ENCODE results near the gene SNX27. TPM values are rescaled to one million over a fixed set of nuclear protein-coding genes. Genes with fewer than 3 reads are reported as not detected.

SNX27 gene
- total RNA-seq, 1 donor from 2014 or later, result 33.4 TPM

DNA sequence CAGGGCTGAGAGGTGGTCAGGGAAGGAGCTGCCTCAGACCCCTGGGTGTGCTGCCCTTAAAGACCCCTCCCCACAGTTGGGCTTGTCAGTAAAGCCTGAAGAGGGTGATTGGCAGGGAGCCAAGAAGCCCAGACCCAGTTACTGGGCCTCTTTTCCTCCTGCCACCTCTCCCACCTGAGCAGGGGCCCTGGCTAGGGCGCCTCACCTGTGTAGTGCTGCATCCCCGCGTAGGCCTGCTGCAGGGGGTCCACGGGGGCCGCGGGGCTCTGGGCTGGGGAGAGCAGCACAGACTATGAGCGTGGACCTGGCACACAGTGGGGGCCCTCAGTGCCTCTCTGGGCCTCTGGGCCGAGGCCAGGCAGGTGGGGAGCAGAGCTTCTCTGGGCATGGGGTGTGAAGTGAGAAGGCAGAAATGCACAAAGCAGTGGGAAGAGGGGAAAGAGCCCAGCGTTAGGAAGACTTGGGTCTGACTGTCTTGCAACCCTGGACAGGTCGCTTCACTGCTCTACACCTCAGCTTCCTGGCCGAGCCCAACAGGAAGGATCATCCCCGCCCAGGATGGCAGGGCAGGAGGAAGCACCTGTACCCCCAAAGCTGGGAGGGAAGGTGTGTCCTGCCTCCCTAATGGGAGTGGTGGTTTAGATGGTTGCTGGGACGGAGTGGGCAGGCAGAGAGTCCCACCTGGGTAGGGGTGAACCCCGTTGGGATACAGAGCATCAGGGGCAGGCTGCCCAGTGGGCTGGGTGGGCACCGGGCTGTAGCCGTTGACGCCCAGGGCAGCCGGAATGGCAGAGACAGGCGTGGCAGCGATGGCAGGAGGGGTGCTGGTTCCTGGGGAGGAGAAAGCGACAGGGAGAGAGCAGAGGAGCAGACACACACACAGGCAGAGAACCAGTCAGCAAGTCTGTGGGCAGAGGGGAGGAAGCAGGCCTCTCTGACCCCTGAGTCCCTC, 94.9 kb downstream of the SNX27 start:
- no peak for DNase-seq

DNA sequence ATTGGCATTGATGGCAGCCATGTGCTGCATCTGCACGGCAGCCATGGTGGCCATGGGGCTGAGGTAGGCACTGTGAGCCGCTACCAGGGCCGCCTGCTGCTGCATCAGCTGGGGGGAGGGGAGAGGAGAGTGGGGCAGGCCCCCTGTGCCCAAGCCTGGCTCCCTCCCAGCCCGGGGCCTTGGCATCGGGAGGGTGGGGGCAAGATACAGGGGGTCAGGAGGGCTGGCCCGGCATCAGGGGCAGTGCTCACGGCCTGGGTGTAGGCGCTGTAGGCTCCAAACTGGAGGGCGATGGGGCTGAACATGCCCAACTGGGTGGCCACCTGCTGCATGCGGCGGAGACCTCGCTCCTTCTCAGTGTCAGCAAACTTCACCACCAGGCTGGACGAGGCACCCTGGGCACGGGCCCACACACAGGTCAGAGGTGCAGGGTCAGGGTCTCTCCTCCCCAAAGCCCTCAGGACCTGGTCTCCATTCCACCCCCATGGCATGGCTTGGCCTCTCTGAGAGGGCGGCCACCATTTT, 95.8 kb downstream of the SNX27 start:
- no peak for DNase-seq

DNA sequence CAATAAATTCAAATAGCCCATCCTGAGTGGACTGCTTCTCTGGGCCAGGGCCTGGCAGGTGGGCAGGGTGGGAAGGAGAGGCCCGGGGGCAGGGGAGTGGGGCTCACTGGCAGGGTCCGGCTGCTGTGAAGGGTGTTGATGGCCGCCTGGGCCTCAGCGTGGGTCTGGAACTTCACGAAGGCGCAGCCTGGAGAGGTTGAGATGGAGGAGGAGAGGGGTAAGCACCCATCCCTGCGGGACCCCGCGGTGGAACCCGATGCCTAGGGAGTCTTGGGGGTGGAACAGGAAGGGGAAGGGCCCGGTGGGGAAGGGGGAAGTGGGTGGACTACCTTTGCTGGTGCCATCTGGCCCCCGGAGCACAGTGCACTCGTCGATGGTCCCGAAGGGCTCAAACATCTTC, 97.0 kb downstream of the SNX27 start:
- no peak for DNase-seq

GRCh38 chr1:151710187-151710840, 98.5 kb downstream of the SNX27 start:
- no peak for DNase-seq

DNA sequence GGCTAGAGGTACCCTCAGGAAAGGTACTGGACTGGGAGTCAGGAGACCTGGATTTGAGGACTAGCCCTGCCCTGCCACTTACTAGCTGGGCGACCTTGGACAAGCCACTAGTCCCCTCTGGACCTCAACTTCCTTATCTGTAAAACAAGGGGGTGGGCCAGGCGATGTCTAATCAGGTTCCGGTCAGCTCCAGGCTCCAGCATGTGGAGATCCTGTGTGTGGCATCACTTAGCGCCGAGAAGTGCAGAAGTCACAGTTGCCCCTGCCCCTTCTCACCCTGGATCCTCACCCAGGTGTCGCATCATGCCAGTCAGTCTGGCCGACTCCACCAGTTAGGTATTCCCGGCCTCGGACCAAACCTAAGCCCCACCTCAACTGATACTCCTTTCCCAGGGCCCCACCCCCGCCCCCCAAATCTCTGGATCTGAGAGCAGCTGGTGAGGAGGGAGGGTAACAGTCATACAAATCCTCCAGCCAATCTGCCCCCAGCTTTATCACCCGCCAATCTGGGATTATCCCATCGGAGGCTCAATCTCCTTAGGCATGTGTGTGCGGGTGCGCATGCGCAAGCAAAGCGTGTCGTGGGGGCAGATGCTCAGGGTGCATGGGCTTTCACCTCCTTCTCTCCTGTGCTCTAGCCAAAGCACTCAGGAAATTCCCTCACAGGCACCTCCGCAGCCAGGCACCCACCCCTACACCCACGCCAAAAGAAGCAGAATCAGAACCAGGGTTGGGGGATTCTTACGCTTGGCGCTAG, 99.4 kb downstream of the SNX27 start:
- no peak for DNase-seq

- no peak for DNase-seq
These were observed 100.1 kb downstream of the SNX27 start for GRCh38 chr1:151711951-151712350.

DNA sequence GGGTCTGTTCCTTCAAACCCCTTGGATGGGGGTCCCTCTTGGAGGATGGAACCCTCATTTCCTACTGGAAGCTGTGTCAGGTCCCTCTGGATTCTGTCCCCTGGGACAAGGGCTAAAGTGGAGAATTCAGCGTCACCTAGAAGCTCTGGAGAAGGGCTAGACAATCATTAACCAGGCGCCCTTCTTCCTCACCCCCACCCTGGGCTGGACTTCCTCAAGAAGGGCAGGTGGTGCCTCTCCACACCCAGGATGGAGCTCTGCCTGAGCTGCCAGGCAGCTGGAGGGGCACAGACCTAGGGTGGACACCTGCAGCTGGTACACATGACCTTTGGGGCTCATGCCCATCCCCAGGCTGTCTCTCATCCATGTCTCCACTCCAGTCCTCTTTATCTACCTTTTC, 101.2 kb downstream of the SNX27 start:
- no peak for DNase-seq

DNA sequence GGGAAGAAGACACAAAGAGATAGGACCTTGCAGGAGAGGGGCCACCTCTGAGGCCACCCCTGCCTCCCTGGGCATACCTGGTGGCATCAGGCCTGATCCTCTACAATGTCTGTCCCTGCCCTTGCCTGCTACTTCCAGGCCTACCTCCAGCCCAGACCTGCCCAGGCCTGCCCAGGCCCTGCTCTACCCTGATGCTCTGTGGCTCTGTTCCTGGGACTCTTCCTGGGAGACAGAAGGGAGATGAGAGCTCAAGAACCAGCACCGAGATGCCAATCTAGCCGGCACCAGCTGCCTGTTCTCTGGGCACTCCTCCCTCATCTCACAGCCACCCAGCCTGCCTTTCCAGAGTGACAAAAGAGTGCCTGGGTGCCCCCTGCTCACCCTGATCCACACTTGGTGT, 102.0 kb downstream of the SNX27 start:
- DNase-seq, result no peak

DNA sequence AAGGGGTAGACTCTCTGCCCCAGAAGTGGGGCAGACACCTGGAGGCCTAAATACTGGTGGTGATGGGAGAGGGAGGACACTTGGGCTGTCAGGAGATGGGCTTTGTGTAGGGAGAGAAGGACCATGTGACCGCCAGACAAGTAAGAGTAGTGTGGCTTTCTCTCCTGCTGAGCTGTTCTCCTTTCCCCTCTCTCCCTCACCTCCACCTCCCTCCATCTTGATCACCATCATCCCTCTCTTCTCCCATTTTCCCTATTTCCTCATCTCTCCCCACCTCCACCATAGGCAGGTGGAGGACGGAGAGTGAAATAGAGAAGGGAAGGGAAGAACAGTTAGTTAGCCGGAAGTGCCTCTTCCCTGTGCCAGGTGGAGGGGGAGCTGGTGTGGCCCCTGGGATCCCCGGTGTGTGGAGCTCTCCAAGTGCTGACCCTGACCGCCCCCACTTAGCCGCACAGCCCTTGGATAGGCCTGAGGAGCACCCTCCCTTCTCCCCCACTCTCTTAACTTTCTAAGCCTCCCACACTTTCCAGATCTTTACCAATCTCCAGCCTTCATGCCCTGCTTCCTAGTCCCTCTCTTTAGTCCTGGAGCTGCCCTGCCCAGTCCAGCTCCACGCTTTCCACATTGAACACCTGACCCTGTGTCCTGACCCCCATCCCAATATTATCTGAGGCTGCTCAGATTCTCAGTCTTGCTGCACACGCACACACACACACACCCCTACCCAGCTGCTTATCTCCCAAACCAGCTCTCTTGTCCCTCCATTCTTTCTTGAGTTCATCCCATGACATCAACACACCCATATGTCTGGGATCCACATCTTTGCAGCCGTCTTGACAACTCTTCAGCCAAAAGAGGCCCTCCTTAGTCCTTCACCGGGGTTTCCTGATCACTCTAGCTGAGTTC, 103.2 kb downstream of the SNX27 start:
- DNase-seq, result no peak

DNA sequence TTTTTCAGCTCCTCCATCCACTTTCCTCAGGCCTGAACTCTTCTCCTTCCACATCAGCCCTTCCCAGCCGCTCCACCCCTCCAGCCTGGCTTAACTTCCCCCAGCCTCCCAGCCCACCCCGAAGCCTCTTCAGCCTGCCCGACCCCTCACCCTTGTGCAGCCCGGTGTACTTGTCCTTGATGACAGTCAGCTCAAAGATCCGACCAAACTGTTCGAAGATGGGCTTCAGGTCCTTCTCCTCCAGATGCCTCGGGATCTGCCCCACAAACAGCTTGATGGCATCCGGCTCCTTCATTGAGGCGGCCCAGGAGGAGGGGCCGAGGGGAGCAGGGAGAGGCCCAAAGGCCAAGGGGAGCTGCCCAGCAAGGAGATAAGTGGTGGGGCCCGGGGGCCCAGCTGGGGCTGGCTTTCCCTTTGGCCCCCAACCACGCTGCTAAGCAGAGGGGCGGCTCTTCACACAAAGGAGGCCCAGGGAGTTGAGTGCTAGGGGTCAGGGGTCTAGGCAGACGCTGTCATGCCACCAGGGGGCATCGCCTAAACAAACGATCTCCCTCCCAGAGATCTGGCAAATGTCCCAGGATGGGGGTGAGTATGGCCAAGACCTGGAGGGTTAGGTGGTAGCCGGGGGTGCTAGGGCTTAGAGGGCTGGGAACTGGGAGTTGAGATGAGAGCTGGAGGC, 104.0 kb downstream of the SNX27 start:
- DNase-seq, result no peak

DNA sequence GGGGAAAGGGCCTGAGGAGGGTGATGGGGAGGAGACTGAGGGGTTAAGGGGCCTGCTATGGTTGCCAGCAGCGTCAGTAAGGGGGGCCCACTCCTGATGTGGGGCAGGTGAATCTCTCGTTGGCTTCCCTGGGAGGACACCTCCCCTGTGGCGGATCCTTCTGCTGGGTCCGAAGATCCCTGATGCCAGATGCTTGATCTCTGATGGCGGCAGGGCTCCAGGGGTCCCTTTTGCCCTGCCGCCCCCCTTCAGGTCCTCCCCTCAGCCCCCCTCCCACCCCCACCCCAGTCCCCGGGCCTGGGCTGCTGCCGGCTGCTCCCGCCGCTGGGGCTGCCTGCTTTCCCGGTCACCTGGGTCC, 104.5 kb downstream of the SNX27 start:
- no peak for DNase-seq

GRCh38 chr1:151716771-151717631, 105.2 kb downstream of the SNX27 start, which contains the start of gene CELF3:
Gene CELF3 (minus strand): TSS chr1:151716803. CDS start chr1:151716020, 783 bp downstream.
- DNase-seq, result no peak

- DNase-seq, result no peak
These were observed 106.2 kb downstream of the SNX27 start for GRCh38 chr1:151718011-151718431.

- no peak for DNase-seq
These were observed 106.8 kb downstream of the SNX27 start for GRCh38 chr1:151718666-151719065.

DNA sequence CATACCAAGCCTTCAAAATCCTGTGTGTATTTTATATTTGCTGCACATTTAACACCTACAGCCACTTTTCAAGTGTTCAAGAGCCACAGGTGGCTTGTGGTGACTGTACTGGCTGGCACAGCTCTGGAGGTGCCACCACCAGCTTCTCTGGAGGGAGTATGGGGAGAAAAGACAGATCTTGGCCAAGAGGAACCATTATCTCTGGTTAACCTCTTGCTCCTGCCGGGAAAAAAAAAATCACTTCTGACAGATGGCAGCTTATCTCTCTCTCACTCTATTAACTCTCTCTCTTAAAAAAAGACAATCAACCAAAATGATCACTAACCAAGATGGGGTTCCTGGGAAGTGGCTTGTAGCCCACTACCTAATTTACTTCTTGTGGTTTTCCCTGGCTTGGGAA, 108.3 kb downstream of the SNX27 start:
- no peak for DNase-seq

DNA sequence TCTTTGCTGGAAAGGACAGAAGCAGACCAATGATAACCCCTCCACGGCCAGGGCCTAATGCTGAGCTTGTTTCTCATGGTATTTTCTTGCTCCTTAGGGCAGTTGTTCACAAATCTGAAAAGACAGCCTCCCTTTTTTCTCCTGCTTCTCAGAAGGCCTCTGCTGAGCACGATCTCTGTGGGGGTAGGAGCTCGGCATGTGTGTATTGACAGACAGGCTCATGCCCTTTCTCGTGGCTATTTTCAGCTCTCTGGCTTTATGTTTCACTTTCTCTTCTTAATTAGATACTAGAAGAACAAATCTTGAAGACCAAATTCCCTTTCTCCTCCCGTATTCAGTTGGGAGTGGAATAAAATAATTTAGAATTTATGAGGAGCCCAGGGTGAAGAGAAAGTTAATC, 108.7 kb downstream of the SNX27 start:
- no peak for DNase-seq

DNA sequence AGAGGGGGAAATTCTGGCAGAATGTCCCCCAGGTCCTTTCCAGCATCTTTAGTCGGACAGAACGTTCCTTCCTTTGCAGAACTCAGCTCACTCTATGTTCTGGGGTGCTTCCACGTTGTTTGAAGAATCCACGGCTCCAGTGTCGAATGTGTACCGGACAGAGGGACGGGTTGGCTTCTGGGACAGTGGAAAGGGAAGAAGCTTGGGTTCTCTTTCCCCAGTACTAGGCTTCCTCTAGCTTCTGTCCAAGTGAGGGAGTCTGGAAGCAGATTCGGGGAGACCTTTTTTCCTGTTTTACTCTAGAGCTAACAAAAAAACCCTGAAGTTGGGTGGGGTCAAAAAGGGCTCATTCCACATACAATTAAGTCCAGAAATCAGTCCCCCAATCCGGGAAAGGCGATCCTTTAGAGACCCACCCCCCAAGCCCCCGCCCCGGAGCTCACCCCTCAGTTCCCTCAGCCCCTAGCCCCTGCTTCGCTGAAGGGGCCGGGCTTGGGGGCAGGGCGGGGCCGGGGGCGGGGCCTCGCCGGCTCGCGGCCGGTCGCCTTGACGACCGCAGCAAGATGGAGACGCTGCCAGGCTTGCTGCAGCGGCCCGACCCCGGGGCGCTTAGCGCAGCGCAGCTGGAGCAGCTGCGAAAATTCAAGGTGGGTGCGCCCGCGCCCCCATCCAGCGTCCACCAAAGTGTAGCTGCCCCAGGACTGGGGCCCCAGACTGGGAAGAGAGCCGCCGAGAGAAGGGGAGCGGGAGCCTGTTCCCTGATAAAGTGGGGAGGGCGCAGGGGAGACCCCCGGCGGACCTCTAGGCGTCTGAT, 109.3 kb downstream of the SNX27 start, which contains the start of gene RIIAD1:
TSS of gene RIIAD1 (plus strand) at position 549 of the 814 bp plus-strand sequence. CDS start at position 564, 15 bp downstream.
- no peak for DNase-seq

GRCh38 chr1:151721788-151722510, 110.1 kb downstream of the SNX27 start:
- no peak for DNase-seq
